Immature natural killer cell (primary cell): ENCODE measurements around the gene DSC2. TPM values are rescaled to one million over a fixed set of nuclear protein-coding genes. Genes with fewer than 3 reads are reported as not detected.
"Not testable (repeated sequence)": the region's sequence is repeated elsewhere in the genome, so short reads cannot be mapped to it uniquely, and the experiment has no call there.

Source experiments
- DNase-seq, 3 donors: peaks; one replicate each; pipeline ENCODE4 v3.0.0; 2022; ENCODE audit warnings: mixed read lengths in 1 of 3
- H3K27ac Mint-ChIP-seq, 6 donors: one replicate each; pipeline ENCODE4 v1.8.0; 2020; ENCODE audit warnings: mixed read lengths in 6 of 6, mild to moderate bottlenecking in 5 of 6, inconsistent platforms in 4 of 6, moderate library complexity in 3 of 6
- H3K27me3 Mint-ChIP-seq, 3 donors: one replicate each; pipeline ENCODE4 v1.8.0; 2020 to 2021; ENCODE audit warnings: low read depth in 3 of 3, mild to moderate bottlenecking in 3 of 3, mixed read lengths in 3 of 3, moderate library complexity in 3 of 3, inconsistent platforms in 1 of 3
- H3K36me3 Mint-ChIP-seq, 3 donors: one replicate each; pipeline ENCODE4 v1.8.0; 2020; ENCODE audit warnings: mixed read lengths in 3 of 3, inconsistent platforms in 2 of 3, mild to moderate bottlenecking in 2 of 3
- H3K4me1 Mint-ChIP-seq, 2 donors: one replicate each; pipeline ENCODE4 v1.8.0; 2020; ENCODE audit warnings: inconsistent platforms in 2 of 2, mild to moderate bottlenecking in 2 of 2, mixed read lengths in 2 of 2, moderate library complexity in 1 of 2
- H3K4me3 Mint-ChIP-seq, 5 donors: one replicate each; pipeline ENCODE4 v1.8.0; 2020; ENCODE audit warnings: mild to moderate bottlenecking in 5 of 5, mixed read lengths in 5 of 5, inconsistent platforms in 3 of 5, moderate library complexity in 3 of 5
- H3K9me3 Mint-ChIP-seq, 6 donors: one replicate each; pipeline ENCODE4 v1.8.0; 2020; ENCODE audit warnings: mild to moderate bottlenecking in 6 of 6, mixed read lengths in 6 of 6, inconsistent platforms in 4 of 6, moderate library complexity in 3 of 6
- polyA plus RNA-seq, 3 donors: library from polyadenylated mRNA; unstranded; fragments of 300-500 nt; fragmentation: Illumina TruSeq; gene quantifications; one replicate each; pipeline ENCODE4 v1.2.3, GENCODE V29; 2021

Gene DSC2
- polyA plus RNA-seq, 3 donors from 2014 or later: not detected

DNA sequence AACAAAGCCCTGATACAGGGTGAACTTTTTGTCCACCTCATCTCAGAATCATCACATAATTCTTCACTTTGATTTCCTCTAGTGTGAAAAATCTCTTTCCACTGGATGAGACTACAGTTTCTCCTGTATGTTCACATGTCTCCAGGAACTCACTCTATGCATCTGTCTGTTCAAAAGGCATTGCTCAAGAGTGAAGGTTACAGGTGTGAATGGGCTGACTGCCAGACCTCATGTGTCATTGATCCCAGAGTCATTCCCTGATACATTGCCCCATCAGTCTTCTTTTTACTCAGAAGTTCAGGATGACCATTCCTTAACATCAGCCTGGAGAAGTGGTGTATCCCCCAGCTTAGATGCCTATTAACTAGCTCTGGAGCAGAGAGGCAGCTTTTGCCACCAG is 55.3 kb downstream of the DSC2 start:
- Mint-ChIP-seq H3K9me3 (peaks cover 8 to 39% (median 15%) of the 10 kb centered on the region in 6 donors), H3K4me1 (no peaks in the 10 kb centered on the region), H3K36me3 (peaks cover 0 to 5% (median 4%) of the 10 kb centered on the region in 3 donors), H3K27me3 (peaks cover 2 to 17% (median 13%) of the 10 kb centered on the region in 3 donors), H3K27ac (no peak overlapping the region), H3K4me3 (no peak overlapping the region)
- no peak for DNase-seq

DNA sequence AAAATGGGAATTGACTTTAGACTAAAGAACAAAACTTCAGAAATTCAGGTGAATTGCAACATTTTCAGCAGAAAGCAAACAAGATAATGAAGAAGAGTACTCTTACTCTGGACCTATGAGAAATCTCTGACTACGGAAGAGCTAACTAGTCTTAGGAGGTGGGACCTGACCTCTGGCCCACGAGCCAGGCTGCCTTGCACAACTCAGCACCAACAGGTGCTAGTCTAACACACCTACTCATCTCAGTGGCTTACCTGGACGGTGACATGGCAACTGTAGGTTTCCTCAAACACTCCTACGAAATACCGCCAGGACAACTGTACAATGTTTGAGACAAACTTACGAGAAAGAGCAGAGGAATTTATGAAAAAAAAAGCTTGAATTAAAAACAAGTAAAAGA is 56.6 kb downstream of the DSC2 start:
- H3K27ac Mint-ChIP-seq: no peak overlapping the region
- H3K4me3 Mint-ChIP-seq: no peak overlapping the region
- H3K4me1 Mint-ChIP-seq: no peaks in the 10 kb centered on the region
- peaks cover 0 to 5% (median 4%) of the 10 kb centered on the region in 3 donors for H3K36me3 Mint-ChIP-seq
- no peak for DNase-seq
- peaks cover 4 to 21% (median 21%) of the 10 kb centered on the region in 3 donors for H3K27me3 Mint-ChIP-seq
- peaks cover 8 to 50% (median 22%) of the 10 kb centered on the region in 6 donors for H3K9me3 Mint-ChIP-seq

DNA sequence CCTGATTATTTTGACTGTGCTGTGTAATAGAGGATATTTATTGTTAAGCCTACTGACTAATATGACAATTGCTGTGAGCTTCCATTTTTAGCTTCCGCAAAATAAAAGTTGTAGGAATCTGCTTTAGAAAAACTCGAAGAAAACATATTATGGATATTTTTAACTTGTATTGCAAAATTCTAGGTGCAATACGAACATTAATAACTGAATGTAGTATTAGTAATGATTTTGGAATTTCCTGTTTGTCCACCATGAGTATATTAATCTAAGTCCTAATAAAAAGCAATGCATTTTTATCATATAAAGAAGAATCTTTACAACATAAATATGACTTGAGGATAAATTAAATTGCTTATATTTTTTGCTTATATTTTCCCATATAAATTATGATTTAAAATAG is 57.3 kb downstream of the DSC2 start:
- no peak overlapping the region for H3K4me3 Mint-ChIP-seq
- peaks cover 0 to 5% (median 4%) of the 10 kb centered on the region in 3 donors for H3K36me3 Mint-ChIP-seq
- no peak for DNase-seq
- no peak overlapping the region for H3K27ac Mint-ChIP-seq
- peaks cover 8 to 52% (median 22%) of the 10 kb centered on the region in 6 donors for H3K9me3 Mint-ChIP-seq
- peaks cover 4 to 22% (median 21%) of the 10 kb centered on the region in 3 donors for H3K27me3 Mint-ChIP-seq
- H3K4me1 Mint-ChIP-seq: no peaks in the 10 kb centered on the region

GRCh38 chr18:31043709-31044108 is 58.5 kb downstream of the DSC2 start:
- H3K9me3 Mint-ChIP-seq: peaks cover 8 to 47% (median 22%) of the 10 kb centered on the region in 6 donors
- no peaks in the 10 kb centered on the region for H3K4me1 Mint-ChIP-seq
- H3K27me3 Mint-ChIP-seq: peaks cover 7 to 22% (median 21%) of the 10 kb centered on the region in 3 donors
- DNase-seq: no peak
- H3K4me3 Mint-ChIP-seq: peak overlapping the region in 1 of 5 donors; percentile 30
- H3K27ac Mint-ChIP-seq: no peak overlapping the region
- H3K36me3 Mint-ChIP-seq: peaks cover 0 to 5% (median 4%) of the 10 kb centered on the region in 3 donors

DNA sequence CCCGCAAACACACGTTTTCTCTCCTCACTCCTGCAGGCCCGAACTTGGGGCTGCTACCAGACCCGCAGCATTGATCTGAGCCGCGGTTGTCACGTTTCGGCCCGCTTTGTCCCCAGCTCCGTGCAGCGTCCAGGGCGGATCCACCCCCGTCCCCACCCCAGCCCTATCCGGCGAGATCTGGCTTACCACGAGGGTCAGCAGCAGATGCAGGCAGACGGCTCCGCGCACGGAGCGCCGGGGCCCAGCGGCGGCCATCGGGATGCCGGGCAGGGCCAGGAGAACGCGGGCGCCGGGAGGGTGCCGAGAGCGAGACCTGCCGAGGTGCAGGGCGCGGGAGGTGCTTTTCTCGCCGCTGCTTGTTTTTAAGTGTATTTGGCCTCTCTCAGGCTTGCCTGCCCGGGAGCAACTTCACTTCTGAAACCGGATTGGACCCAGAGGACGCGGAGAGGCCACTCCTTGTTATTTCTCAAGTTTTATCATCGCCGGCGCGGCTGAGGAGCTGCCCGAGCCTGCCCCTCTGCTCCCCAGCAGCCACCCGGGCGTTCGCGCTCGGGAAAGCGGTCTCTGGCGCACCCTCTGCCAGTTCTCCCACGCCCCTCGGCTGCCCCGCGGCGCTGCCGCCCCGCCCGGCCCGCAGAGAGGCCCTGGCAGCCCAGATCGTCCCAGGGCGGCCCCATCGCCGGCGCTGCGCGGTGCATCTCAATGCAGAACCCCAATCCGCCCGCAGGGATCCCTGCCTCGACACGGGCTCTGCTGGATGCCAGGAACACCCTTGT is 59.6 kb downstream of the DSC2 start, which contains the start of gene DSC3:
Gene DSC3, minus strand, starts transcription at position 337 of the 776 bp plus-strand sequence. Its CDS starts 82 bp downstream, at position 255.
- Mint-ChIP-seq H3K4me3 (peak within 1 kb of the TSS in 1 of 5 donors; percentile 39), H3K9me3 (peaks cover 8 to 47% (median 23%) of the 10 kb centered on the region in 6 donors), H3K27me3 (peaks cover 7 to 22% (median 21%) of the 10 kb centered on the region in 3 donors), H3K4me1 (no peaks in the 10 kb centered on the region), H3K36me3 (peaks cover 0 to 5% (median 4%) of the 10 kb centered on the region in 3 donors), H3K27ac (no peak within 1 kb of the TSS)
- DNase-seq: no peak

DNA sequence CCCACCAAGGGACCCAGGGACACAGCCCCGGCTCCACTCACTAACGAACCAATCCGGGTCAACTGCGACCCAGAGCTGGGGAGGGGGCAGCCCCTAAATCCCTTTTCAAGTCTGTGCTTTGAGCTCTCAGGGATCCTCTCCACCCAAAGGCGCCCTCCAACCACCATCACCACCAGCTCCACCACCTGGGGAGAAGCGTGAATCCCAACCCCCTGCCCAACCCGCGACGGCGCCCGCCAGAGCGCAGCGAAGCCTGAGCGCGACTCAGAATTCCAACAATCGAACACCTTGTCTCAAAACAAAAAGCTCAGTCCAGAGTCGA is 60.2 kb downstream of the DSC2 start:
- H3K27me3 Mint-ChIP-seq: peaks cover 7 to 22% (median 21%) of the 10 kb centered on the region in 3 donors
- H3K27ac Mint-ChIP-seq: no peak overlapping the region
- H3K4me1 Mint-ChIP-seq: no peaks in the 10 kb centered on the region
- H3K4me3 Mint-ChIP-seq: no peak overlapping the region
- peaks cover 8 to 47% (median 23%) of the 10 kb centered on the region in 6 donors for H3K9me3 Mint-ChIP-seq
- H3K36me3 Mint-ChIP-seq: peaks cover 0 to 5% (median 4%) of the 10 kb centered on the region in 3 donors
- no peak for DNase-seq

GRCh38 chr18:31041271-31042083 is 60.7 kb downstream of the DSC2 start:
- no peak for DNase-seq
- Mint-ChIP-seq H3K36me3 (peaks cover 0 to 5% (median 4%) of the 10 kb centered on the region in 3 donors), H3K9me3 (peaks cover 5 to 45% (median 23%) of the 10 kb centered on the region in 6 donors), H3K4me1 (no peaks in the 10 kb centered on the region), H3K4me3 (peak overlapping the region in 1 of 5 donors; percentile 39), H3K27me3 (peaks cover 7 to 22% (median 21%) of the 10 kb centered on the region in 3 donors), H3K27ac (no peak overlapping the region)

DNA sequence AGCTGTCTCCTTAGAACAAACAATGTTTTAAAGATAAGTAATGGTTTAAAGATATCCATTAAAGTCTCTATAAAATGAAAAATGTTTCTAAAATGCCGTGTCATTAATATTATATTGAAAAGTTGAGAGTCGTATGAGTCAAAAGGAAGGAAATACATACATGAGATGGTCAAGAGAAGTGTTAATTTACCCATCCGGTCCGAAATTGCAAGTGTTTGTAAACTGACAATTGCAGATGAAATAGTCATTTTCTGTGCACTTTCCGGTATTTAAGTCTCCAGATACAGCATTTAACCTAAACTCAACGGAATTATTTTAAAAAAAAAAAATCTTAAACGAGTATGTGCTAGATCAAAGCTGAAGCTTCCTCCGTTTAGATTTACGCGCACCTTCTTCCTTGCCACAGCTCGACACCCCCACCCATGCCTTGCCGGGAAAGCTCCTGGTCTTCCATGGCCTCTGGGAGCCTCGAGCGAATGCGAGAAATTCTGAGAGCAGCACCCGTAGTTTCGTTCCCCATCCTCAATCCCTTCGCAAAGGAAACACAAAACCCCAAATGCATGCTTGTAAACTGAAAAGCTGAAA is 61.4 kb downstream of the DSC2 start:
- no peak for DNase-seq
- H3K4me1 Mint-ChIP-seq: no peaks in the 10 kb centered on the region
- no peak overlapping the region for H3K4me3 Mint-ChIP-seq
- H3K36me3 Mint-ChIP-seq: peaks cover 0 to 5% (median 4%) of the 10 kb centered on the region in 3 donors
- H3K27me3 Mint-ChIP-seq: peaks cover 7 to 22% (median 21%) of the 10 kb centered on the region in 3 donors
- H3K9me3 Mint-ChIP-seq: peaks cover 5 to 45% (median 22%) of the 10 kb centered on the region in 6 donors
- H3K27ac Mint-ChIP-seq: no peak overlapping the region

DNA sequence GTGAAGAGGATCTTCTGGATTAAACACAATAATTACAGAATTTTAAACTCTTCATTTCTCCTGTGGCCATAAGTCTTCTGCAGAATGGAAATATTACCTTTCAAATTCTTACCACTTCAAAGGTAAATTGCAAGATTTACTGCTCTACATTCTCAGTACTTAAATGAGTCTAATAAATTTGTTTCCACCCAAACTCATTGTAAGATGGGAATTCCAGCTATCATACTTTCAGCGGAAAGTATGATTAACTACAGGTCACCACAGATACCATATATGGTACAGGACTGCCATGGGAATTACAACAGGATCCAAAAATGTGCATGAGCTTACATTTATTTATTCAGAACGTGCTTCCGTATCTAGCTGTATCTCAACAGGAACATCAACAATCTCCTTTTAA is 62.8 kb downstream of the DSC2 start:
- peaks cover 5 to 22% (median 19%) of the 10 kb centered on the region in 3 donors for H3K27me3 Mint-ChIP-seq
- no peaks in the 10 kb centered on the region for H3K4me1 Mint-ChIP-seq
- H3K36me3 Mint-ChIP-seq: peaks cover 0 to 5% (median 4%) of the 10 kb centered on the region in 3 donors
- no peak overlapping the region for H3K27ac Mint-ChIP-seq
- DNase-seq: no peak
- H3K9me3 Mint-ChIP-seq: peaks cover 3 to 38% (median 17%) of the 10 kb centered on the region in 6 donors
- no peak overlapping the region for H3K4me3 Mint-ChIP-seq

- H3K4me3 Mint-ChIP-seq: not testable (repeated sequence)
Measured at GRCh38 chr18:31037686-31038085, 64.5 kb downstream of the DSC2 start.

GRCh38 chr18:31034541-31034940 is 67.7 kb downstream of the DSC2 start:
- Mint-ChIP-seq H3K9me3 (peaks cover 0 to 26% (median 7%) of the 10 kb centered on the region in 6 donors), H3K4me1 (no peaks in the 10 kb centered on the region), H3K27ac (no peak overlapping the region), H3K4me3 (no peak overlapping the region), H3K27me3 (peaks cover 0 to 3% (median 0%) of the 10 kb centered on the region in 3 donors), H3K36me3 (no peaks in the 10 kb centered on the region)
- DNase-seq: no peak

More at GRCh38 chr18:31037686-31038085, 64.5 kb downstream of the DSC2 start:
- not testable (repeated sequence) for H3K27me3 Mint-ChIP-seq, H3K27ac Mint-ChIP-seq, H3K36me3 Mint-ChIP-seq, H3K4me1 Mint-ChIP-seq, DNase-seq
- H3K9me3 Mint-ChIP-seq: peaks cover 3 to 30% (median 10%) of the 10 kb centered on the region in 6 donors

GRCh38 chr18:31030574-31031278 is 71.5 kb downstream of the DSC2 start:
- peaks cover 0 to 3% (median 0%) of the 10 kb centered on the region in 3 donors for H3K27me3 Mint-ChIP-seq
- H3K9me3 Mint-ChIP-seq: peaks cover 0 to 28% (median 9%) of the 10 kb centered on the region in 6 donors
- H3K36me3 Mint-ChIP-seq: no peaks in the 10 kb centered on the region
- no peak overlapping the region for H3K27ac Mint-ChIP-seq
- no peak for DNase-seq
- no peak overlapping the region for H3K4me3 Mint-ChIP-seq
- H3K4me1 Mint-ChIP-seq: no peaks in the 10 kb centered on the region
